ENCODE measurements around the gene HOXC13.

The HOXC13 gene

GRCh38 chr12:53939141-53940108 lies 794 bp downstream of the HOXC13 start:
- FAIRE-seq: no peak

DNA sequence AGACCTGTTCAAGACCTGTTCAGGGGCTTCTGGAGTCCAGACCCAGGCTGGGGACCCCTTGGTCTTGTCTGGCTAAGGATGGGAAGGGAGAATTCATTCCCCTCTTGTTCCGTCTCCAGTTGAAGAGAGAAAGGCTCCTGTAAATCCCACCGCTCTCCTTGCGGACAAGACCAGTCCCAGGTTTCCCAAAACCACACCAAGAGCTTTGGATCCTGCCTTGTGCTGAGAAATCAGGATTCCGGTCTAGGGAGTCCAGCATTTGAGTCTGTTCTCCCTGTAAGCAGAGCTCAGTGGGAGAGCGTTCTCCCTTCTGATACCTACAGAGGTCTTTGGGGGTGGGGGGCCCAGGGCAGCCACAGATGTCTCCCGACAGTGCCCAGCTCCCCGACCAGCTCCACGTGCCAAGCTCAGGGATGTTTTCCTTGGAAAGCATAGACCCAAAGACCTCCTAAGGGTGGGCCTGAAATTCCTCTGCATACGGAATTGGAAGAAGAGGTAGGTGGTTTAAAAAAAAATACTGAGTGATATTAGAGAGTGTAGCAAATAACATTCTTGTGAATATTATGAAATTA lies 1.9 kb downstream of the HOXC13 start:
- no peak for FAIRE-seq

DNA sequence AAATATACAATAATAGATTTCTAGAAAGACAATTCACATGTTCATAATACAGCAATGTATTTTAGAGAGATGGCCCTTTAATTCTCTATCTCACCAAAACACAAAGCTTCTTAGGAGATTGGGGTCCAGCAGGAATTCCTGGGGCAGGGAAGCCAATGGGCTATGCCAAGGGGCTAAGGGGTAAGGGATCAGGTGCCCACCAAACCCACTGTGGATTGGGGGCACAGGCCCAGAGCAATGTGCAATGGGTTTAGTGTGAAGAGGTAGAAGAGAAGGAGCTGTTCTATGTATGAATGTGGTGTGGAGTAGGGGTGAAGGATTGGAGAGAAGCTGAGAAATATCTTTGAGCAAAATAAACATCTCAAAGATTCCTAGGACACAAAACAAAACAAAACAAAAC lies 2.6 kb downstream of the HOXC13 start:
- FAIRE-seq: no peak

DNA sequence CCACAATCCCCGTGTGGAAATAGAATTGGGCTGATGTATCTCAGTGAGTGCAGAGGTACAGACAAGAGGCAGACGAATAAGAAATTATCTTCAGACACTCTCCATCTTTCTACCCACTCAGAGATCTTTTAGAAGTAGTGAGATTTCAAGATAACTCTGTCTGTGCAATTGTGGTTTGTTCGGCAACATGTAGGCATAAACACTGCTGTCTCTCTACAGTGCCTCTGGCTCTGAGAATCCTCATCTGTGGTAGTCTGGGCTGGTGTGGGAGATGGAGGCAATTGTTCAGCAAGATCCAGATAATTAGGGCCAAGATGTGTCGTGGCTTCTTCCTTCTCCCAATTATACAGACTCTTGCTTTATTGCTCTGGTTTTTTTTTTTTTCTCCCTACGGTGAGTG lies 3.1 kb downstream of the HOXC13 start:
- no peak for FAIRE-seq

DNA sequence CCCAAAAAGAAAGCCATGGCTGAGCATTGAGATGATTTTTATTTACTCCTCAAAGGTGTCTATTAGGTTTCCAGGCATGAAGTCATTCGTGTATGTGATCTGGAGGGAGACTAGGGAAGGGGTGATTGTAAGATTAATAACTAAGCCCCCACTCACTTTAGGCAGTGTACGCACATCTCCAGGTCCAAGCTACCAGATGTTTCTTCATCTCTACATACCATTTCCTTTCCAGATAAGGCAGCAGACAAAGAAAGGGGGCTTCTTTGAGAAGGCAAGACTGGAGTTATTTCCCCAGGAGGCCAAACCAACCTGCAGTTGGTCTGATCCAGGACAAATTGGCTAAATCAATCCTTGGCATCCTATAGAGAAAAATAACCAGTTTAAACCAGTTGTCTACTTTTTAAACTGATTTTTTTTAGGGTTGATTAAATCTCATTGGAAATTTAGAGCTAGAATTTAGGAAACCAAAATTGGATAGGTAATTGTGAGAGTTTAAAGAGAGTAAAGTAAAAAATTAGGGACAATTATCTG lies 3.9 kb downstream of the HOXC13 start:
- FAIRE-seq: peak; percentile 84

GRCh38 chr12:53944209-53944608 lies 5.6 kb downstream of the HOXC13 start:
- no peak for FAIRE-seq

DNA sequence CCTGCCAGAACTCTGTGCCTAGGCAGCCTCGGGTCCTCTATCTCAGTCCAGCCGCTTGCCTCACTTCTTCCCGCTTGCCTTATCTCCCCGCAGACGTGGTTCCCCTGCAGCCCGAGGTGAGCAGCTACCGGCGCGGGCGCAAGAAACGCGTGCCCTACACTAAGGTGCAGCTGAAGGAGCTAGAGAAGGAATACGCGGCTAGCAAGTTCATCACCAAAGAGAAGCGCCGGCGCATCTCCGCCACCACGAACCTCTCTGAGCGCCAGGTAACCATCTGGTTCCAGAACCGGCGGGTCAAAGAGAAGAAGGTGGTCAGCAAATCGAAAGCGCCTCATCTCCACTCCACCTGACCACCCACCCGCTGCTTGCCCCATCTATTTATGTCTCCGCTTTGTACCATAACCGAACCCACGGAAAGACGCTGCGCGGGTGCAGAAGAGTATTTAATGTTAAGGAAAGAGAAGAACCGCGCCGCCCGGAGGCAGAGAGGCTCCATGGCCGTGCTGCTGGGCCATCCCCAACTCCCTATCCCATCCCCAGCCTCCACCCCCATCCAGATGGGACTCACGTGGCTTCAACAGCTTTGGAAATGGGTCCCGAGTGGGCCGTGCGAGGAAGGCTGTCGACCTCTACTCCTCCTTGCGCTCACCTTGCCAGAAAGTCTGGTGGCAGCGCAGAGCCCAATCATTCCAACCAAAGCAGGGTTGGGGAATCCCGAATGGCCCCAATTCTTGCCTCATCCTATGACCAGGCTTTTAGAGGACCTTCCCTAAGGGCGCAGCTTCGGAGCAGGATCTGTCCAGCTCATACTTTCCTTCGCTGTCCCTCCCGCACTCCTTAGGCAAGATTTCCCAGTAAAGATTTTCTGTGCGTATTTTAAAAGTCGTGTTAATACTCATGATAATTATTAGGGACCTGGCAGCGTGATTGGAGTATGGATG lies 6.5 kb downstream of the HOXC13 start:
- FAIRE-seq: no peak

DNA sequence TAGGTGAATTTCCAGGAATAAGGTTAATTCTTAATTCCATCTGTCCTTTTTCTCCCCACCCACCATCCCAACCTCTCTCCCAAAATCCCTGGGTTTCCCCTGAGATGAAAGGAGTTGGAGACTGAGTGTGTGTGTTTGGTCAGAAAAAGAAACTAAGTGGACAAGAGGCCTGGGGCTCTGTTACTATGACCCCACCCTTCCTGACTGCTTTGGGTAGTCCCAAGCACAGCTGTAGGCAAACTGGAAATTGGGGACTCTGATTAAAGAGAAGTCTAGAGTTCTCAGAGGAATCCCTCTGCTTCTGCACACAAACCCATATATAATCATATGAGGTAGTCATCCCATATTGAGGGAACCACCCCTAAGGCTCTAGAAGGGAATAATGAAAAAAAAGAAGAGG lies 9.1 kb downstream of the HOXC13 start:
- no peak for FAIRE-seq

DNA sequence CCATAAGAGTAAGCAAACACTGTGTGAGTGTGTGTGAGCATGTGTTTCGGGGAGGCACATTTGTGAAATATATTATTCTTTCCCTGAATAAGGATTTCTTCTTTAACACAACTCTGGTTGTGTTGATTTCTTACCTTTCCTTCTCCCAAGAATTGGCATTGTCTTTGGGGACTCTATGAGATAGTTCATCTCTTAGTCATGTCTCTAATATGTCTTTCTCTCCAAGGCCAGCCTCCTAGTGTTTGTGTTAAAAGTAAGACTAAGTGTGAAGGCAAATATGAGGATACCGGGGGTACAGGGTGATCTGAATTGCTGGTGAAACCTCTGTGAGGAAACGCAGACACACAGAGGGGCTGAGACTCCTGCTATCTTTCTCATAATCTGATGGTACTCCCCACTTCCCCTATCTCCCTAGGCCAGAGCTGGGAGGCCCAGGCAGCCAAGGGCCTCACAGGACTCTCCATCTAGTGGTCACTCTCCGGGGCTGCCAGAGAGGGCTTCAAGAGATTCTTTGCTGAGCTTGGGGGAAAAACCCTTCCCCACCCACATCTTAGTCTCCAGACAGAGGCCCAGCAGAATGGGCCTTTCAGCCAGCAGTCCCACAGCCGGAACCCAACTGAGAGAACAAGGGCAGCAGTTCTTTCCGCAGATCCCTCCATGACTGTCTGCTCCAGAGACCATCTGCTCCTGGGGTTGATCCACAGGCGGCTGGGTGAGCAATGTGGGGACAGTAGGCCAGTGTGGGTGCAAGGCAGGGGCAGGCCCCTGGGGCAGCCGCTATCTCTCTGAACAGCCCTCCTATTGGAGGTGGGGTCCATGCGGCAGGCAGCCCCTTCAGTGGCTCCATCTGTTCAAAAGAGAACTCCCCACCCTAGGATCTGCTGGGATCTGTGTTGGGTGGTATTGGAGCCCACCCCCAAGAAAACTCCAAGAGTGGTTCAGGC lies 10.3 kb downstream of the HOXC13 start:
- peak; percentile 11 for FAIRE-seq

- no peak for FAIRE-seq
Observed at GRCh38 chr12:53949631-53950436, 11.2 kb downstream of the HOXC13 start.

- FAIRE-seq: no peak
Observed at GRCh38 chr12:53950437-53950773, 11.8 kb downstream of the HOXC13 start.

DNA sequence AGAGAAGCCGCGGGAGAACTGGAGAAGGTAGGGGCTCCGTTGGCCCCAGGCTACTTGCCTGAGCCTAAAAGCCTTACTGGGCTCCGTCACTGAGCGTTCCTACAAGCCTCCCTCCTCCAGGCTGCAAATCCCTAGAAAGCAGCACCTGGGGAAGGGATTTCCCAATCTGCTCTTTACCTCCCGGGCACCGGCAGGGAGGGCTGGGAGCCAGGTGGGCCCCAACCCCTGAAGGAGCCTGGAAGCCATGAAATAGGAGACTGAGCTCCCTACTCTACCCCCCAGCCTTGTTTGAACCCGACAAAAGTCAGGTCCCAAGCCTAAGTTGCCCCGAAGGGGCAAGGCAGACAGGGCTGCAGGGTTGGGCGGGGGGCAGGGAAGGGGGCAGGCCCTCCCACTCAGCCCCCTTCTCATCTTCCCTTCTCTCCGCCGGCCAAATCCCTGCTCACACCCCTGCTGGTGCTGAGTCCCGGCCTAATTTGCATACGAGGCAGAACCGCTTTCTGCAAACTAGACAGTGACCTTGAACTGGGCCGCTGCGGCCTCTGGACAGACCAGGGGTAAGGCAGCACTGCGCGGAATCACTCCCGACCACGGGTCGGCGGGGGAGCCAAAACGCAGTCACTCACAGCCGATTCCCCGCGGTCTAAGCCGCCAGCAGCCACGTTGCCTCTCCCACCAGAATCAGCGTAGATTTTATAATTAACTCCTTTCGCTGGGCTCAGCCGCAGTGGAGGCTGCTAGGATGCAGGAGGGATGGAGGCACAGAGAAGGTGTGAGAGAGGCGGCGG lies 12.4 kb downstream of the HOXC13 start:
- FAIRE-seq: no peak

DNA sequence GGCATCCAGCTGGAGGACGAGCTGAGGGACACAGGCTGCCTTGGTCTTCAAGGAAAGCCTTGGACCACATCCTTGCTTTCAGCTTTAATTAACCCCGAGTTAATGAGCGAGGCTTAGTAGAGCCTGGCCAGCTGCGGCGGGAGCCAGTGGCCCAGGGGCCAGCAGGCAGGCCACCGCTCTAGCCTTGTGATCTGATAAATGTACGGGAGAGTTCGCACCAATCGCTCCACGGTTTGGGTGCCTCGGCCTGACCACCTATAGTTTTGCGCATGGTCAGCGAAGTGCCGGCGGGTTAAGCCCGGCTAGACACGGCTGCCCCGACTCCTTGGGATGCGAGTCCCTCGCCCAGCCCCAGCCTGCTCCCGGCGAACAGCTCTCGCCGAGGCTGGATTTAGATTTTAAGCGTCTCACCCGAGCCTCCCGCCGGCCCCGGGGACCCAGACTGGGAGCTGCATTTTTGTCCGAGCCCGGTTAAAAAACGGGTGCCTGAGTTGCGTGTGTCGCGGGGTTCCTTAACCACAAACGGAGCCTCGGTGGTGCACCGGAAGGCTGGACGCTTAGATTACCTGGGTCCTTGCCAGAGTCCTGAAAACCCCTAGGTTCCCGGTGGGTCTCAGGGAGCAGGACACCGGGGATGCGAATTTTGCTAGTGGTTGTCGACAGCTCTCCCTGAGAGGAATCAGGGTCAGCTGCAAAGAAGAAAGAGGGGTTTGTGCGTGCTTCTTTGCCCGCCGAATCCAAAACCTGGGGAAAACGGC lies 13.1 kb downstream of the HOXC13 start:
- FAIRE-seq: no peak

DNA sequence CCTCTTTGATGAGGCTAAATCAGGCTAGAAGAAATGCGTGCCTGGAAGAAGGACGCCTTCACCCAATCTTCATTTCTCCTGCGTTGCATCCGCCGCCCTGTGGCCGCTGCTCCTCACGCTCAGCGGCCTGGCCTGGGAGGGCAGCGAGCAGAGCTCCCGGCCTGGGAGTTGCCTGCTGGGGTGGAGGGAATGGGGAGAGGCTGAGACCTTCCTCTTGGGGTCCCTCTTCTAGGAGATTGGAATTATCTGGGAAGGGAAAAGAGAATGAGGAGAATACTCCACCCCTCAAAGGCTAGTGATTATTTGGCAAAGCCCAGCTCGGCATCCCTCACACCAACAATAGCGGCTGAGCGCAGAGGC lies 13.7 kb downstream of the HOXC13 start:
- FAIRE-seq: no peak

GRCh38 chr12:53952871-53953734 lies 14.5 kb downstream of the HOXC13 start:
- FAIRE-seq: peak; percentile 70

- no peak for FAIRE-seq
Observed at GRCh38 chr12:53953831-53954693, 15.4 kb downstream of the HOXC13 start.

GRCh38 chr12:53954694-53955035 lies 16.0 kb downstream of the HOXC13 start, which contains the start of gene HOXC12:
HOXC12 (plus strand) TSS chr12:53954903; CDS start chr12:53954930, 27 bp downstream.
- no peak for FAIRE-seq
